ENCODE measurements around the gene PITPNM1. TPM values are rescaled to one million over a fixed set of nuclear protein-coding genes. Genes with fewer than 3 reads are reported as not detected.

The PITPNM1 gene
- total RNA-seq, 1 experiment from 2014 or later: 79.8 TPM

DNA sequence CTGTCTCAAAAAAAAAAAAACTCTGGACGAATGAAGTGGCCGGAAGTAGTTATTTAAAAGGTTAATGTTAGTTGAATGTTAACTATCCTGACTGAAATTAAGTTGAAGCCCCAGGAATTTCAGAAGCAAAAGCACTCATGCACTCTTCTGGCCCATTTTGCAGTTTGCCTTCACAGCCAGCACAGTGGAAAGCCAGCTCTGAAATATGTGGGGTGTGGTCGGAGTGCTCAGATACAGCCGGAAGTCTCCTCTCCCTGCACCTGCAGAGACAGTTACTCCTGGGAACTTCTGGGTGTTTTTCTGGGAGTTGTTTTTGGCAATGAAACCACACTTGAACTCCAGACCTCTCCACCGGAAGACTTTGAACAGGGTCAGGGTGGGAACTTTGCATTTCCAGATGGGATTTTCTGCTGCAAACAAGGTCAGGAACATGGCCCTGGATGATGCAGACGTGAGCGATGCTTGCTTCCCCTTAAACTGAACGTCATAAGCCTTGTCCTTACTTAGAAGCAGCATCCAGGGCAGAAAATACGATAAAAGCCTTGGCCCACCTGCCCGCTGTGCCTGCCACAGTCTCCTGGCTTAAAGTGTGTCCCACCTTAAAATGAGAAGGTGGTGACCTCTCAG is 39.6 kb upstream of the PITPNM1 start:
- Histone ChIP-seq H3K27me3 (ENCODE audit: low read length) (no peaks in the 10 kb centered on the region), H4K20me1 (ENCODE audit: low read length) (no peaks in the 10 kb centered on the region), H3K4me3 (ENCODE audit: low read length) (no peak overlapping the region), H2AFZ (ENCODE audit: low read length) (no peak overlapping the region), H3K4me1 (ENCODE audit: insufficient read depth, low read length) (no peaks in the 10 kb centered on the region), H3K36me3 (ENCODE audit: low read depth, low read length) (no peaks in the 10 kb centered on the region), H3K9me2 (replicated peaks; ENCODE audit: low read length) (no peaks in the 10 kb centered on the region), H3K4me2 (ENCODE audit: low read length) (no peak overlapping the region), H3F3A (ENCODE audit: low read length, unreplicated experiment) (no peaks in the 10 kb centered on the region), H3K9ac (ENCODE audit: low read length) (no peak overlapping the region), H3K27ac (ENCODE audit: low read length) (no peak overlapping the region), H3K9me3 (ENCODE audit: low read length) (no peaks in the 10 kb centered on the region), H3K79me2 (ENCODE audit: low read length) (no peaks in the 10 kb centered on the region)
- no TSS peak for BruUV-seq (replicated peaks)
- intact Hi-C loops (cut with micrococcal nuclease): no loop called here
- DNase-seq: no peak
- ChIA-PET CTCF (no interaction called here), POLR2A (ENCODE audit: unreplicated experiment) (no interaction called here)
- TF ChIP-seq, protein P1, sequence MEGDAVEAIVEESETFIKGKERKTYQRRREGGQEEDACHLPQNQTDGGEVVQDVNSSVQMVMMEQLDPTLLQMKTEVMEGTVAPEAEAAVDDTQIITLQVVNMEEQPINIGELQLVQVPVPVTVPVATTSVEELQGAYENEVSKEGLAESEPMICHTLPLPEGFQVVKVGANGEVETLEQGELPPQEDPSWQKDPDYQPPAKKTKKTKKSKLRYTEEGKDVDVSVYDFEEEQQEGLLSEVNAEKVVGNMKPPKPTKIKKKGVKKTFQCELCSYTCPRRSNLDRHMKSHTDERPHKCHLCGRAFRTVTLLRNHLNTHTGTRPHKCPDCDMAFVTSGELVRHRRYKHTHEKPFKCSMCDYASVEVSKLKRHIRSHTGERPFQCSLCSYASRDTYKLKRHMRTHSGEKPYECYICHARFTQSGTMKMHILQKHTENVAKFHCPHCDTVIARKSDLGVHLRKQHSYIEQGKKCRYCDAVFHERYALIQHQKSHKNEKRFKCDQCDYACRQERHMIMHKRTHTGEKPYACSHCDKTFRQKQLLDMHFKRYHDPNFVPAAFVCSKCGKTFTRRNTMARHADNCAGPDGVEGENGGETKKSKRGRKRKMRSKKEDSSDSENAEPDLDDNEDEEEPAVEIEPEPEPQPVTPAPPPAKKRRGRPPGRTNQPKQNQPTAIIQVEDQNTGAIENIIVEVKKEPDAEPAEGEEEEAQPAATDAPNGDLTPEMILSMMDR (conservative IDR thresholded peaks at IDR 0.05; ENCODE audit: low read depth, low read length): no peak
- TF ChIP-seq EZH2 (IDR thresholded peaks at IDR 0.05; ENCODE audit: low read length, unreplicated experiment): no peak
- no peak for TF ChIP-seq EZH2phosphoT487 (IDR thresholded peaks at IDR 0.05; ENCODE audit: borderline replicate concordance, low read length)
- ATAC-seq: no peak

DNA sequence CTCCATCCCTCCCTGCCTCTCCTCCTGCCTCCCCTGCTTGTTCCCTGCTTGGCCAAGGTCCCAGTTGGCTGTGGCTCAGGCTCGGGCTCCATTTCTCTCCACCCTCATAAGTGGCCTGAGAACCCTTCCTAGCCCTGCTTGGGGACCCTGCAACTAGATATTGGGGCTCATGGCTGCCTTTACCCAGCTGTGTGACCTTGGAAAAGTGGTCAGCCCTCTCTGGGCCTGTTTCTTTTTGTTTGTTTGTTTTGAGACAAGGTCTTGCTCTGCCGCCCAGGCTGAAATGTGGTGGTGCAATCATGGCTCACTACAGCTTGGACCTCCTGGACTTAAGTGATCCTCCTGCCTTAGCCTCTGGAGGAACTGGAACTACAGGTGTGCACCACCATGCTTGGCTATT is 38.4 kb upstream of the PITPNM1 start:
- Histone ChIP-seq H3K79me2 (ENCODE audit: low read length) (no peaks in the 10 kb centered on the region), H3K9me3 (ENCODE audit: low read length) (no peaks in the 10 kb centered on the region), H3K4me3 (ENCODE audit: low read length) (no peak overlapping the region), H3K36me3 (ENCODE audit: low read depth, low read length) (no peaks in the 10 kb centered on the region), H3K27me3 (ENCODE audit: low read length) (no peaks in the 10 kb centered on the region), H3K4me2 (ENCODE audit: low read length) (no peak overlapping the region), H4K20me1 (ENCODE audit: low read length) (no peaks in the 10 kb centered on the region), H3K27ac (ENCODE audit: low read length) (no peak overlapping the region), H3K9ac (ENCODE audit: low read length) (no peak overlapping the region), H3K9me2 (replicated peaks; ENCODE audit: low read length) (no peaks in the 10 kb centered on the region), H3F3A (ENCODE audit: low read length, unreplicated experiment) (no peaks in the 10 kb centered on the region), H2AFZ (ENCODE audit: low read length) (no peak overlapping the region), H3K4me1 (ENCODE audit: insufficient read depth, low read length) (no peaks in the 10 kb centered on the region)
- POLR2A ChIA-PET (ENCODE audit: unreplicated experiment): no interaction called here
- no peak for ATAC-seq
- no TSS peak for BruUV-seq (replicated peaks)
- intact Hi-C loops (cut with micrococcal nuclease): no loop called here
- DNase-seq: no peak
- TF ChIP-seq EZH2phosphoT487 (IDR thresholded peaks at IDR 0.05; ENCODE audit: borderline replicate concordance, low read length) (no peak), EZH2 (IDR thresholded peaks at IDR 0.05; ENCODE audit: low read length, unreplicated experiment) (no peak)
- TF ChIP-seq, protein P1 (conservative IDR thresholded peaks at IDR 0.05; ENCODE audit: low read depth, low read length): no peak
- CTCF ChIA-PET: no interaction called here

DNA sequence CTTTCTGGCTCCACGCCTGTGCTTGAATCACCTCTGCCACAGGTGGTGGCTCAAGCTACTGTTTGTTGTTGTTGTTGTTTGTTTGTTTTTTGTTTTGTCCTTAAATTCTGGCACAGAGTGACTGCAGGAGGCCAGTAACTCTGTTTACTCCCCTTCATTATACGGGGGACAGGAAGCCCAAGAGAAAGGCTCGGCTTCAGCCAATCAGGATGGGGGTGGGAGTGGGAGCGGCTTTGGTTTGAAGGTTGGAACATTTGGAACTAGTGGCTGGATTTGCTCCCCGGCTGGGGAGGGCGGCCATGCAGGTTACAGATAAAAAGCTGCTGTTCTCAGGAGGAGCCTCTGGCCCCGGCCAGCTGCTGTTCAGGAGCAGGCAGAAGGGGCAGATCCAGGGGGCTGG is 37.8 kb upstream of the PITPNM1 start:
- intact Hi-C loops (cut with micrococcal nuclease): no loop called here
- Histone ChIP-seq H2AFZ (ENCODE audit: low read length) (no peak overlapping the region), H3K36me3 (ENCODE audit: low read depth, low read length) (no peaks in the 10 kb centered on the region), H3K9me2 (replicated peaks; ENCODE audit: low read length) (no peaks in the 10 kb centered on the region), H3K79me2 (ENCODE audit: low read length) (no peaks in the 10 kb centered on the region), H4K20me1 (ENCODE audit: low read length) (no peaks in the 10 kb centered on the region), H3K9ac (ENCODE audit: low read length) (no peak overlapping the region), H3F3A (ENCODE audit: low read length, unreplicated experiment) (no peaks in the 10 kb centered on the region), H3K4me1 (ENCODE audit: insufficient read depth, low read length) (no peaks in the 10 kb centered on the region), H3K4me3 (ENCODE audit: low read length) (no peak overlapping the region), H3K27ac (ENCODE audit: low read length) (no peak overlapping the region), H3K9me3 (ENCODE audit: low read length) (no peaks in the 10 kb centered on the region), H3K4me2 (ENCODE audit: low read length) (no peak overlapping the region), H3K27me3 (ENCODE audit: low read length) (no peaks in the 10 kb centered on the region)
- TF ChIP-seq EZH2phosphoT487 (IDR thresholded peaks at IDR 0.05; ENCODE audit: borderline replicate concordance, low read length): no peak
- TF ChIP-seq, protein P1 (conservative IDR thresholded peaks at IDR 0.05; ENCODE audit: low read depth, low read length): no peak
- TF ChIP-seq EZH2 (IDR thresholded peaks at IDR 0.05; ENCODE audit: low read length, unreplicated experiment): no peak
- DNase-seq: no peak
- ChIA-PET POLR2A (ENCODE audit: unreplicated experiment) (no interaction called here), CTCF (no interaction called here)
- no peak for ATAC-seq
- no TSS peak for BruUV-seq (replicated peaks)
